Measurements from ENCODE around the gene EVI5L. TPM values are rescaled to one million over a fixed set of nuclear protein-coding genes. Genes with fewer than 3 reads are reported as not detected.

EVI5L gene
- total RNA-seq, 4 donors from 2014 or later = 7.7 to 22.3 (median 14.9) TPM

DNA sequence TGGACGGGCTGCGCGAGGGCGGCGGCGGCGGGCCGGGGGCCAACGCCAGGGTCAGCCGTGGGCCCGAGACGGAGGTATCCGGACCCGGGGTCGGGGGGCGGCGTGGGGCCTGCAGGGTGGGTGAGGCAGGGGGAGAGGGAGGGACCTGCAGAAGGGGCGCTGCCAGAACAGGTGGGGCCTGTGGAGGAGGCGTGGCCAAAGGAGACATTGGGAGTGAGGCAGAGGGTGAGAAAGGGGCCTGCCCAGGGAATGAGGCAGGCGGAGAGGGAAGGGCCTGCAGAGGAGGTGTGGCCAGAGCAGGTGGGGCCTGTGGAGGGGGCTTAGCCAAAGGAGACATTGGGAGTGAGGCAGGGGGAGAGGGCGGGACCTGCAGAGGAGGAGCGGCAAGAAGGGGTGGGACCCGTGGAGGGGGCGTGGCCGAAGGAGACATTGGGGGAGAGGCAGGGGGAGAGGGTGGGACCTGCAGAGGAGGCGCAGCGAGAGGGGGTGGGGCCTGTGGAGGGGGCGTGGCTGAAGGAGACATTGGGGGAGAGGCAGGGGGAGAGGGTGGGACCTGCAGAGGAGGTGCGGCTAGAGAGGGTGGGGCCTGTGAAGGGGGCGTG, 40.0 kb downstream of the EVI5L start:
- Histone ChIP-seq H3K36me3 (no peaks in the 10 kb centered on the region), H3K4me3 (peak overlapping the region; percentile 34 to 66 (median 54)), H3K27me3 (peaks cover 0 to 27% of the 10 kb centered on the region in 2 donors), H3K4me1 (peaks cover 5 to 50% (median 18%) of the 10 kb centered on the region in 4 donors), H3K27ac (peak overlapping the region; percentile 23 to 81 (median 64)), H3K9me3 (no peaks in the 10 kb centered on the region)
- TF ChIP-seq, protein P1, sequence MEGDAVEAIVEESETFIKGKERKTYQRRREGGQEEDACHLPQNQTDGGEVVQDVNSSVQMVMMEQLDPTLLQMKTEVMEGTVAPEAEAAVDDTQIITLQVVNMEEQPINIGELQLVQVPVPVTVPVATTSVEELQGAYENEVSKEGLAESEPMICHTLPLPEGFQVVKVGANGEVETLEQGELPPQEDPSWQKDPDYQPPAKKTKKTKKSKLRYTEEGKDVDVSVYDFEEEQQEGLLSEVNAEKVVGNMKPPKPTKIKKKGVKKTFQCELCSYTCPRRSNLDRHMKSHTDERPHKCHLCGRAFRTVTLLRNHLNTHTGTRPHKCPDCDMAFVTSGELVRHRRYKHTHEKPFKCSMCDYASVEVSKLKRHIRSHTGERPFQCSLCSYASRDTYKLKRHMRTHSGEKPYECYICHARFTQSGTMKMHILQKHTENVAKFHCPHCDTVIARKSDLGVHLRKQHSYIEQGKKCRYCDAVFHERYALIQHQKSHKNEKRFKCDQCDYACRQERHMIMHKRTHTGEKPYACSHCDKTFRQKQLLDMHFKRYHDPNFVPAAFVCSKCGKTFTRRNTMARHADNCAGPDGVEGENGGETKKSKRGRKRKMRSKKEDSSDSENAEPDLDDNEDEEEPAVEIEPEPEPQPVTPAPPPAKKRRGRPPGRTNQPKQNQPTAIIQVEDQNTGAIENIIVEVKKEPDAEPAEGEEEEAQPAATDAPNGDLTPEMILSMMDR (IDR thresholded peaks at IDR 0.05) = no peak
- TF ChIP-seq POLR2A (IDR thresholded peaks at IDR 0.05) = no peak
- peak in 2 of 3 donors; percentile 34 to 69 for DNase-seq

DNA sequence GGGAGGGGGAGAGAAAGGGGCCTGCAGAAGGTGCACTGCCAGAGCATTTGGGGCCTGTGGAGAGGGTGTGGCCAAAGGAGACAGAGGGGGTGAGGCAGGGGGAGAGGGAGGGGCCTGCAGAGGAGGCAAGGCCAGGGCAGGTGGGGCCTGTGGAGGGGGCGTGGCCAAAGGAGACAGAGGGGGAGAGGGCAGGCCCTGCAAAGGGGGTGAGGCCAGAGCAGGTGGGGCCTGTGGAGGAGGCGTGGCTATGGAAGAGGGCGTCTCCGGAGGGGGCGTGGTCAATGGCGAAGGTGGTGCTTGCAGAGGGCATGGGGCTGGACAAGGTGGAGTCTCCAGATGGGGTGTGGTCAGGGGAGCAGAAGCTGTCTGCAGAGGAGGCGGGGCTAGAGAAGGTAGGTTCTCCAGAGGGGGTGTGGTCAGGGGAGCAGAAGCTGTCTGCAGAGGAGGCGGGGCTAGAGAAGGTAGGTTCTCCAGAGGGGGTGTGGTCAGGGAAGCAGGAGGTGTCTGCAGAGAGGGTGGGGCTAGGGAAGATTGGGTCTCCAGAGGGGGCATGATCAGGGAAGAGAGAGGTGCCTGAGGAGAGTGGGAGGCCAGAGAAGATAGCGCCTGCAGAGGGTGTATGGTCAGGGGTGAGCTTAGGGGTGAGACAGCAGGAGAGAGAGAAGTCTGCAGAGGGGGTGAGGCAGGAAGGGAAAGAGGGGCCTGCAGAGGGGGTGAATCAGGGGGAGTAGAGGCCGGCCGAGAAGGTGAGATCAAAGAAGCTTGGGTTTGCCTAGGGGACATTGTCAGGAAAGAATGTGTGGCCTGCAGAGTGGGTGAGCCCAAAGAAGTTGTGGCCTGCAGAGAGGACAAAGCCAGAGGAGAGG, 40.8 kb downstream of the EVI5L start:
- no peak overlapping the region for H3K27ac ChIP-seq

DNA sequence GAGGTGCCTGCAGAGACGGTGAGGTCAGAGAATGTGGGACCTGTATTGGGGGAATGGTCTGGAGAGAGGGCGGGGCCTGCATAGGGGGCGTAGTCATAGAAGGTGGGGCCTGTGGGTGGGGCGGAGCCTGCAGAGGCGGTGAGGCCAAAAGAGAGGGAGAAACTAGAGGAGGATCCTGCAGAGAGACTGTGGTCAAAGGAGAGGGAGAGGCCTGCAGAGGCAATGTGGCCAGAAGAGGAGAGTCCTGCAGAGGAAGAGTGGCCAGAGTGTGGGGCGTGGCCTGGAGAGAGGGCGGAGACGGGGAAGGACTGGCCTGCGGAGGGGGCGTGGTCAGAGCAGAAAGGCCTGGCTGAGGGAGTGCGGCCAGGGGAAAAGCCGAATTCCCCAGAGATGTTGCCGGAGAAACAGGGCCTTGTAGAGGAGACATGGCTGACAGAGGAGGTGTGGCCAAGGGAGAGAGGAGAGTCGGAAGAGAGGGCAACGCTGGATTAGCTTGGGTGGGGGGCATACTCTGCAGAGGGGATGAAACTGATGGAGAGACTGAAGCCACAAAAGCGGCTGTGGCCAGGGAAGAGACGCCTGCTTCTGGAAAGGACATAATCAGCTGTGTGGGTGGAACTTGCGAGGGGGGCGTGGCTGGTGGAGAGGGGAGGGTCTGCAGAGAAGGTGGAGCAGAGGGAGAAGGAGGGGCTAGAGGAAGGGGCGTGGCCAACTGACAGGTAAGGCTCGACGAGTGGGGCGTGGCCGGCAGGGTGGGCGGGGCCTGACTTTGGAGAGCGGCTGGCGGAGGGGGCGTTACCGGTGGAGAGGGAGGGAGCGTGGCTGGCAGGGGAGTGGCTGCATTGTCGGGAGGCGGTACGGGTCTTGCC, 41.7 kb downstream of the EVI5L start:
- H3K4me1 ChIP-seq = peaks cover 5 to 50% (median 18%) of the 10 kb centered on the region in 4 donors
- TF ChIP-seq, protein P1 (IDR thresholded peaks at IDR 0.05) = no peak
- TF ChIP-seq POLR2A (IDR thresholded peaks at IDR 0.05) = no peak
- peak overlapping the region in 2 of 4 donors; percentile 0 to 6 for H3K4me3 ChIP-seq

More for the DNA sequence above, 40.8 kb downstream of the EVI5L start:
- no peak overlapping the region for H3K4me3 ChIP-seq
- H3K36me3 ChIP-seq = no peaks in the 10 kb centered on the region
- peaks cover 0 to 27% of the 10 kb centered on the region in 2 donors for H3K27me3 ChIP-seq
- peaks cover 5 to 50% (median 18%) of the 10 kb centered on the region in 4 donors for H3K4me1 ChIP-seq
- TF ChIP-seq, protein P1 (IDR thresholded peaks at IDR 0.05) = no peak
- no peak for TF ChIP-seq POLR2A (IDR thresholded peaks at IDR 0.05)
- H3K9me3 ChIP-seq = no peaks in the 10 kb centered on the region
- peak; percentile 24 to 71 (median 63) for DNase-seq

DNA sequence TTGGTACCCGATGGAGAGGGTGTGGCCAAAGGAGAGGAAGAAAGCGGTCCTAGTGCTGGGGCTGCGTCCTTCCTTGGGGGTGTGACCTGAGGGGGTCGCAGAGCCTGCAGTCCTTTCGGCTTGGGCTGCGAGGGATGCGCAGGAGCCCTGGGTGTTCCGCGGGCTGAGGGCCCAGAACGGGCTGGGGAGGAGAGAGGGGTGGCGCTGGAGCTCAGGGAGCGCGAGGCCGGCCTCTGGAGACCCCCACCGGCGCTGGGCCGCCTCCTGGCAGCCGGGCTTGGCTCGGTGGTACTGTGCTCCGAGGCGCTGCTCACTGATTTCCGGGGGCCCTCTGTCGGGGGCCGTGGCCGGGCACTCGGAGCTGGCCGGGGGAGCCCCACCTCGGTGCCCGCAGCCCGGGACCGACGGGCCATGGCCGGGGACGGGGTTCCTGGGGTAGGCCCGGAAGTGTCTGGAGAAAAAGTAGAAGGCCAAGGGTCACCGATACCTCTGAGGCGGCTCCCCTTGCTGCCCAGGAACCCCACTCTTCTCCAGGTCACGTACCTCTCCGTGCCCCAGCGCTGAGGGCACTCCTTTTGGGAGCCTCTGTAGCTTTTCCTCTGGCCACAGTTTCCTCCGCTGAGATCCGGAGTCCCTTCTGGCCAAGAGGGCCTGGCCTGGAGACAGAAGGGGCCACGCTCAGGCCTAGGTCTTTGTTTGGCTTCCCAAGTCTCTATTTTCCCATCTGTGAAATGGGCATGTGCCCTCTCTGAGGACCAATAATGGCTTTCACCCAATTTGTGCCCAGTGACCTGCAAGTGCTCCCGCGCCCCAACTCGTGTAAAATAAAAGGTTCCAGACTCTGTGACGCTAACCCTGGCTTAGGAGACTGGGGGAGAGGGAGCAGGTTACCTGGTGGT, 42.5 kb downstream of the EVI5L start:
- no peak overlapping the region for H3K4me3 ChIP-seq
- H3K27me3 ChIP-seq = peaks cover 0 to 27% of the 10 kb centered on the region in 2 donors
- TF ChIP-seq POLR2A (IDR thresholded peaks at IDR 0.05) = no peak
- TF ChIP-seq, protein P1 (IDR thresholded peaks at IDR 0.05) = no peak

More for the DNA sequence above, 41.7 kb downstream of the EVI5L start:
- no peaks in the 10 kb centered on the region for H3K36me3 ChIP-seq
- peak; percentile 65 to 94 (median 91) for DNase-seq
- peaks cover 0 to 27% of the 10 kb centered on the region in 2 donors for H3K27me3 ChIP-seq
- H3K9me3 ChIP-seq = no peaks in the 10 kb centered on the region
- peak overlapping the region in 2 of 4 donors; percentile 24 to 52 for H3K27ac ChIP-seq

More for the DNA sequence above, 42.5 kb downstream of the EVI5L start:
- Histone ChIP-seq H3K27ac (no peak overlapping the region), H3K4me1 (peaks cover 5 to 50% (median 18%) of the 10 kb centered on the region in 4 donors), H3K9me3 (no peaks in the 10 kb centered on the region), H3K36me3 (no peaks in the 10 kb centered on the region)
- peak in 1 of 3 donors; percentile 40 for DNase-seq
